Keratinocyte (primary cell): ENCODE results near the gene DIP2C.

Experiments
- CTCF ChIP-seq, 3 experiments: IDR thresholded peaks in 1 of 3; conservative IDR thresholded peaks in 1 of 3; optimal IDR thresholded peaks in 1 of 3; 2 replicates in 2 of 3; 3 replicates in 1 of 3; pipeline versions ENCODE3 to v1.5.1; 2011; ENCODE audit warnings: low read length in 3 of 3, mild to moderate bottlenecking in 3 of 3, moderate library complexity in 2 of 3, control low read depth in 1 of 3, inconsistent platforms in 1 of 3; ENCODE audit not compliant: insufficient read depth in 2 of 3; ENCODE audit errors: extremely low read depth in 1 of 3
- EZH2 ChIP-seq: IDR thresholded peaks from one replicate; pipeline ENCODE4 v1.6.1; 2012; ENCODE audit warnings: inconsistent platforms, mild to moderate bottlenecking, low read length, moderate library complexity

- TF ChIP-seq CTCF (optimal IDR thresholded peaks at IDR 0.05 in 1 of 3, IDR thresholded peaks at IDR 0.05 in 1 of 3, conservative IDR thresholded peaks at IDR 0.05 in 1 of 3; ENCODE audit: extremely low read depth in 1 of 3, insufficient read depth in 2 of 3, low read length in 3 of 3) (no peak), EZH2 (no peak)
Measured at GRCh38 chr10:566241-566885, 123.1 kb downstream of the DIP2C start.
